GM21381 (cell line): ENCODE results near the gene FCAMR.

Source experiments
- ATAC-seq: cut with Tn5 transposase; IDR thresholded peaks from one replicate; pipeline ENCODE4 v1.9.1; 2021; ENCODE audit warnings: mild to moderate bottlenecking, moderate library complexity; ENCODE audit not compliant: unreplicated experiment

The FCAMR gene, protein sequence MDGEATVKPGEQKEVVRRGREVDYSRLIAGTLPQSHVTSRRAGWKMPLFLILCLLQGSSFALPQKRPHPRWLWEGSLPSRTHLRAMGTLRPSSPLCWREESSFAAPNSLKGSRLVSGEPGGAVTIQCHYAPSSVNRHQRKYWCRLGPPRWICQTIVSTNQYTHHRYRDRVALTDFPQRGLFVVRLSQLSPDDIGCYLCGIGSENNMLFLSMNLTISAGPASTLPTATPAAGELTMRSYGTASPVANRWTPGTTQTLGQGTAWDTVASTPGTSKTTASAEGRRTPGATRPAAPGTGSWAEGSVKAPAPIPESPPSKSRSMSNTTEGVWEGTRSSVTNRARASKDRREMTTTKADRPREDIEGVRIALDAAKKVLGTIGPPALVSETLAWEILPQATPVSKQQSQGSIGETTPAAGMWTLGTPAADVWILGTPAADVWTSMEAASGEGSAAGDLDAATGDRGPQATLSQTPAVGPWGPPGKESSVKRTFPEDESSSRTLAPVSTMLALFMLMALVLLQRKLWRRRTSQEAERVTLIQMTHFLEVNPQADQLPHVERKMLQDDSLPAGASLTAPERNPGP

DNA sequence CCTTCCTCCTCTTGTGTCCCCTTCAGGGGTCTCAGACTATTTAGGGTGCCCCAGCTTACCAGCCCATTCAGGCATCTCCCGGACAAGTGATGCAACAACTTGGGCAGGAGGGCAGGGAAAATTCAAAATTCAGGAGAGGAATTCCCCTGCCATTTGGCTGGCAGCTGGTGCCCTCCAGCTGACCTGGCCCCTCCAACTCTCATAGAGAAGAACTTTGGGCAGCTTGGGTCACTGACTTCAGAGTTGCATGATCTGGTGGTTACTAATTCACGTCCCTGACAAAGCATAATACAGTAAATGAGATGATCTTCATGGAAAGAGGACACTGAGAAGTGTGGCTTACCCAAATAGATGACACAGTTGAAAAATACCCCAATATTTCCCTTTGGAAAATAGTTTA is at the start of gene FCAMR:
Gene FCAMR (minus strand): TSS at position 15 of the 400 bp plus-strand sequence. CDS start 335 bp downstream, outside the sequence.
- ATAC-seq = no peak

DNA sequence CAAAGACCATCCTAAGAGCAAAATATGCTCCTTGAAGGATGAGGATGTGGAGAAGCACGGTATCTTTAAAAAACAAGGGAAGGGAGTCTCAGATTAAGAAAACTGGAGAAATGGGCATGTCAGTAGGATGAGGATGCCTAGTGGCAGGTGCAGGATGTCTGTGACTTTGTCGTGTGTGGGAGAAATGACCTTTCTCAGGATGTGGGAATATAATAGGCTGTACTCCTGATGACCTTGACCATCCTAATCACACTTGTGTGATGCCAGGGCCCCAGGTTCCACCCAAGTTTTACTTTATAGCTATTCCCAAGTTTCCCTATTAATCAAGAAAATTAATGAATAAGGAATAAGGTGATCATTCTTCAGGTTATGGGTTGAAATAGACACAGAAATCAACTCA is 49.4 kb upstream of the FCAMR start:
- ATAC-seq = no peak

DNA sequence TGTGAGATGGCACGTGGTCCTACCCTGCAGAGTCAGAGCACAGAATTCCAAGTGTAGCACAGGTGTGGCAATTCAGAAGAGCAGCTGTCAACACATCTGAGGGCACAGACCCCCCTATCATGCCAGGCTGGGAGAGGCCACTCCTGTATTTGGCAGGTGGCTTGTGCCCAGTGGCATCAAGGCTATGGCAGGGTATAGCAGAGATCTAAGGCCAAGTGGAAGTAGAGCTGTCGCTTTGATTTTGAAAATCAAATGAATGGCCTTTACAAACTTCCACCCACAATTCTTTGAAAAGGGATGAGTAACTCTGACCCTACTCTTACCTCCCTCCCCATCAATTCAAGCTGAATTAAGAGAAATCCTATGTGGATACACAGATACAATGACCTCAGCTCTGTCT is 48.9 kb upstream of the FCAMR start:
- no peak for ATAC-seq

DNA sequence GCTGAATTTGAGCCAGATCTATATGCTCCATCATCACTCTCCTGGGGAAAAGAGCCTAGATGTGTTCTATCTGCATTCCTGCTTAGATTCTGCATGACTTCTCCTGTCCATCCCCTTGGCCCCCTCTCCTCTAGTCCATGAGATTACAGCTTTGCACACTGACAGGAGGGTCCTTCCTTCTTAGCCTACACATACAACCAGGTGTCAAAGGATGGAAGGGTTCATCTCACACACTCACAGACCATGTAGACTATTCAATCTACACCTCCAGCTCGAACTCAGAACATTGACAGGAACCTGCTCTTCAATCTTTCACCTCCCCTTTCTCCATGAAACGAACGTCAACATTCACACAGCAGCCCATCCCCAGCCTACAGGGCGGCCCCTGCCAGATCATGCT is 48.4 kb upstream of the FCAMR start:
- no peak for ATAC-seq

DNA sequence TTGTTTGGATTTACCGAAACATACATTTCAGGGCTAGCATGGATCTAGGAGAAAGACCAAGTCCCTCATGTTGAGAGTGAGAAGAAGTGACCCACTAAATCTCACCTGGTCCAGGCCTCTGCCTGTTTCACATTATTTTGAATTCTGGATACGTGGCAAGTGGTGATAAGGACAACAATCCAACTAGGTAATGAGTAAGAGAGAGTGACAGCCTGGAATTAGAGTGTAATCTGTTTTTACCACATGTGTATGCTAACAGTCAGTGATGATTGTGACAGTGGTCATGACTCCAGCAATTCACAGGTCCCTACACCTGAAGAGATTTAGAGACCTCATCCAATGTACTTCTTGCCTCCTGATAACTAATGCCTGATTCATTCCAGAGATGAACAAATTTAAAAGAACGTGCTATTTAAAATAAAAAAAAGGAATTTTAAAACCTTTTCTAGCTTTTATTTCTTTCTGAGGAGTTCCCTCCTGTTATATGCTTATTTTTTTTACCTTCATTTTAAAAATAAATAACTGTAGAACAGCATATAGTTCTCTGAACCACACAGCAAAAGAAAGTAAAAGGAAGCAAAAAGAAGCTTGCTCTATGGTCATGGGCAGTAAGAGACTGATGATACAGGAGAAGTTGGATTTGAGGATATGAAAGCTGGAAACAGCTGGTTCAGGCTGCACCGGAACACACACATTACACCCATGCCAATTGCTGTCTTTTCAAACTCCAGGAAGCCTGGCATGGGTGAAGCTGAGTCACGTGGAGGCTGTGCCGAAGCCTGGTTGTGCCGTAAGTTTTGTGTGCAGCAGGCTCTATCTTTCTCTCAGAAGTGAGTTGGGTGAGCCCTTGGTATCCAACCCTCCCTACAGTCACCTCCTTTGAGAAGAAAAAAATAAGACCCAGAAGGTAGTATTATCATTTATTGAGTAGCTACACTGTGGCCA is 47.6 kb upstream of the FCAMR start:
- ATAC-seq = no peak

DNA sequence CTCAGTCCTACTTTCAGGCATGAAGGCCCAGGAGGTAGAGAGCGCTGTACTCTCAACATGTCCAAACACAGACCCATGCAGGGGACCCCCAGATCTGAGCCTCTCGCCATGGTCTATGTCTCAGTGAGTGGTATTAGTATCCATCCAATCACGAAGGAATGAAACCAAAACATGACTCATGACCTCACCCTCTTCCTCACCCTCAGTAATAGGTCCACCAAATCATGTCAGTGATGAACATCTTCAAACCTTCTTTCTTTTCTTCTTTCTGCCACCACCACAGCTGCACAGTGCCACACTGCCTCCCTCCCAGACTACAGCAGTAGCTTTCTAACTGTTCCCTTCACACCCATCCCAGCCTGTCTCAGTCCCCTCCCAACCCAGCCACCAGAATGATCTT is 45.5 kb upstream of the FCAMR start:
- ATAC-seq = no peak

DNA sequence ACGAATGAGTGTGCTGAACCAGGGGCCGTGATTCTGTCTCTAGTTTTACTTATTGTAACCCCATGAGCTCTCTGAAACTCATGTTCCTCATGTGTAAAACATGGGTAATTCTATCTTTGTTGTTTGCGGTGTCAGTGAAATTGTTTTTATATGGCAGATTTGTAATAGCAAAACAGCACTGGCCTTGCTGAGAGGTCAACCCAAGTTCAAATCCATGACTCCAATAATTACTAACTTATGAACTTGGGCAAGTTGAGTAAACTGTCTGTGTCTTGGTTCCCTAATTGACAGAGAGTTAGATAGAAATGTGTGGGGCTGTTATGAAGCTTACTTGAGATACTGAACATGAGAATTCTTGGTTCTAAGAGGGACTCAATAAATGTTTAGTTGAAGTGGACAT is 44.5 kb upstream of the FCAMR start:
- ATAC-seq = no peak

DNA sequence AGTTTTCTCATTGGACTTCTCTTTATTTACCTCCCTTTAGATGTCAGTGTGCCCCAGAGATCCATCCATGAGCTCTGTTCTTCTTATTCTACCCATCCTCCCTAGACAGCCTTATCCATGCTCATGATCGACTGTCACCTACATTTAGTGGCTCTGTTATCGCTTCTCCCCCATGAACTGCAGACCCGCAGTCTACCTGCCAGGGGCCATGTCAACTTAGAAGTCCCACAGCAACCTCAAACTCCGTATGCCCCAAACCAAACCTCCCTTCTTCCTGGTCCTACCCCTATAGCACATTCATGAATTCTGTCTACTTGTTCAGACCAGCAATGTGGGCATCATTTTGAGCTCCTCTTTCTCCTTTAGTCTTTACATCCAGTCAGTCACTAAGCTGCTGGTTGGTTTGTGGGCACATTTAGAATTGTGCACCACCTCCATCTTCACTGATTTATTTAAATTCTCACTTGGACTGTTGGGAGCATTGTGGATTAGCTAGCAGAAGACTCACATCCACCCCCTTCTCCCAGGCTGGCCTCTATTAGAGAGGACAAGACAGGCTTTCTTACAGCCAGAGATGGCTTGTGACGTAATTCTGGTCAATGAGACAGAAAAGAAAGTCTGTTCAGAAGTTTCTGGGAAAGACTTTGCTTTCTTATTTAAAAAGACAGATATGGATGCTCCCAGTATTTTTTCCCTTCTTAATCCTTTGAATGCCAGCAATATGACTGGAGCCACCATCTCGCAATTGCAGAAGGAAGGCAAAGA is 43.2 kb upstream of the FCAMR start:
- ATAC-seq = no peak

DNA sequence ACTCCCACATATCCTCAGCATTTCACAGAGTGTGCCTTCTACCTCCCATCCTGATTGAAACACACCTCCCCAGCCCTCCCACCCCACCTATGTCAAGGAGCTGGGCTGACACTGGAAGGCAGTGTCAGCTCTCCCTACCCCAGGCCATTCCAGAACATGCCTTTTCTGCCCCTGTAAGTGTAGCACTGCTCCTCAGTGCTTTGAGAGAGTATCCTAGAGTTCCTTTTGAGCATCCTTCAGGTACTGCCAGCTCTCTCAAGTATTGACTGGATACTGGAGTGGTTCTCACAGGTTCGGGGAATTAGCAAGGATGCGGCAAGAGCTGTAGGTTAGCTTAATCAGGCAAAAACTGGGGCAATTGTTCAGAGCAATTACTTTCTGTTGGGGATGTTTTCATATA is 40.5 kb upstream of the FCAMR start:
- no peak for ATAC-seq

DNA sequence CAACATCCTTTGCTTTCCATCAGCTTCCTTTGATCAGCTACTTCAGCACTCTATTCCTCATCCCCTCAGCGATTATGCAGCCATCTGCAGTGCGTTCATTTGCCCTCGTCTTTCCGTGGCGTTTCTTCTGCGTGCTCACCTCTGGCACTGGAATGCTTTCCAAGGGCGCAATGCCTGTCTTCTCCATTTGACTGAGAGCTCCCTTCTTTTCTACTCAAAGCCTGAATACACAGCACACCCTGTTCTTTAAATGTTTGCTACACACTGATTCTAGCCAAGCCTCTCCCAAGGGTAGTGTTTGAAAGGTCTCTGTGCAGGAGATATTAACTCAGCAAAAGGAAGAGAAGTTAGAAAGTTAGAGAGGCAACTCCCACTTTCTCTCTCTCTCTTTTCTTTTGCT is 39.7 kb upstream of the FCAMR start:
- ATAC-seq = no peak

DNA sequence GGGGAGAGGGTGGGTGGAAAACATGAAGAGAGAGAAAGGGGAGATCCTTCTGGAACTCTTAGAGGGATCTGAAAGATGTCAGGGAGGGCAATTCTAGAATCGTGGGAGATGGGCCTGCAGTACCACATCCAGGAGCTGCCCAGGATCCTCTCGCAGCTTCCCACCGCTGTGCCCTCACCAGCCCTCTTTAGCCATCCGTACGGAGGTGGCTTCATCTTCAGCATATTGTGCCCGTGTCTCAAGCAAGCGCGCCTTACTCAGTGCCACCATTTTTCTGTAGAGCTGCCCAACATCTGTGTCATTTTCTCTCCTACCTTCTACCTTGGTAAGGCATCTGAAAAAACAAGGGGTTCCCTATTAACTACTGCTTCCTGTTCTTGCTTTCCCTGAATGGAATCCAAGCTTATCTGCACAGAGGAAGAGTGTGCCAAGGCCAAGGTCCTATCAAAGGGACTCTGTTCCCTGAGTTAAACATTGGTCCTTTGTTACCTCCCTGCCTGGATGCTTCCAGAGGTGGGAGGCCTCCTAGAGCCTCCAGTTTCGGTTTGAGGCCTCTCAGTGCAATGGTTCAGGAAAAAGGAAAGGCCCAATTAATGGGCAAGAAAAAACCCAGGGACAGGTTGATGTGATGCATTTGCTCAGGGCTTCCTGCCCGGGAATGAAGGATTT is 39.1 kb upstream of the FCAMR start:
- ATAC-seq = no peak

DNA sequence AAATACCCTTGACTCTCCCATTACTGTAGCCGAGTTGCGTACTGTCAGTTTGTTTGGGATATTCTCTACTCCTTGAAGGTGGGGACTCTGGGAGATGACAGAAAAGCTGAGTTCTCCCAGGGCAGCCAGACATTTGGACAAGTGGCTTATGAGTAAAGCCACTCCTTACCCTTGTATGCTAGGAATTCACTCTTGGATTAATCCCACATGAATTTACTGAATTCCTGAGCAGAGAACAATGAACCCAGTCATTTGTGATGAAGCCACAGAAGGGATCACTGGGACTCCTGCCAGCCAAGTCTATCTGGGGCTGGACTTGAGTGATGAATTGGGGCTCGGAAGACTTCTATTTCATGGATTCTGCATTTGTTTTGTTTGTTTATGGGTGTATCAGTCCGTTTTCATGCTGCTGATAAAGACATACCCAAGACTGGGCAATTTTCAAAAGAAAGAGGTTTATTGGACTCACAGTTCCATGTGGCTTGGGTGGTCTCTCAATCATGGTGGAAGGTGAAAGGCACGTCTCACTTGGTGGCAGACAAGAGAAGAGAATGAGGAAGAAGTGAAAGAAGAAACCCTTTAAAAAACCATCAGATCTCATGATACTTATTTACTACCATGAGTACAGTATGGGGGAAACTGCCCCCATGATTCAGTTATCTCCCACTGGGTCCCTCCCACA is 37.2 kb upstream of the FCAMR start:
- ATAC-seq = no peak

DNA sequence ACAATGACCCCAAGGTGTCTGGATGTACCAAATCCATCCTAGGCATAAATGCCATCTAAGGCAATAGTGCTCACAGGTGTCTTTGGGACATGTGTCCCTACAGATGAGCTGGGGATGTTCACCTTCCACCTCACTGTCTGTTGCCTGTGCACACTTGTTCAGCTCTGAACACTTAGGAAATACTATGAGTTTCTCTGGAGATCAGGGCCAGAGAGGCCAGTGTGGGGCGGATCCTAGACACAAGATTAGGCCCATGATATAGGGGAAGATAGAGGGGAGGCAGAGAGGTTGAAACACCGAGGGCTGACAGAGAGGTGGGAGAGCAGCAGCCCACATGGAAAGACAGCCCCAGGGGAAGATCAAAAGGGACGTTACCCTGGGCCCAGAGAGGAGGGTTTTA is 36.7 kb upstream of the FCAMR start:
- ATAC-seq = no peak

DNA sequence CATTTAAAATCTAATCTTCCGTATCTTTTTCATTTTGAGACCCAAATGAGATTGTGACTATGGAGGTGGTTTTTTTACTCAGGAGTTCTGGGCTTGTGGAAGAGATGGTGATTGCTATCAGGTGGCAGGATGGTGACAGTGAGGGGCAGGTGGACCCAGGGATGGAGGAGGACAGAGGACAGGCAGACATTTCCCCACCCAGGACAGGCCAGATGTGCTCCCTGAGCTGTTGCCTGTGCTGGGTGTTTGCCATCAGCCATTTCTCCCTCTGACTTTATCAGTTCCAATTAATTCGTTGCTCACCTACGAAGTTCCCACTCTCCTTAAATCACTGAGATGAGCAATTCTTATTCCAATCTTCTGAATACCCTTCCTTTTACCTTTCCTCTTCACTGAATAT is 35.8 kb upstream of the FCAMR start:
- no peak for ATAC-seq

DNA sequence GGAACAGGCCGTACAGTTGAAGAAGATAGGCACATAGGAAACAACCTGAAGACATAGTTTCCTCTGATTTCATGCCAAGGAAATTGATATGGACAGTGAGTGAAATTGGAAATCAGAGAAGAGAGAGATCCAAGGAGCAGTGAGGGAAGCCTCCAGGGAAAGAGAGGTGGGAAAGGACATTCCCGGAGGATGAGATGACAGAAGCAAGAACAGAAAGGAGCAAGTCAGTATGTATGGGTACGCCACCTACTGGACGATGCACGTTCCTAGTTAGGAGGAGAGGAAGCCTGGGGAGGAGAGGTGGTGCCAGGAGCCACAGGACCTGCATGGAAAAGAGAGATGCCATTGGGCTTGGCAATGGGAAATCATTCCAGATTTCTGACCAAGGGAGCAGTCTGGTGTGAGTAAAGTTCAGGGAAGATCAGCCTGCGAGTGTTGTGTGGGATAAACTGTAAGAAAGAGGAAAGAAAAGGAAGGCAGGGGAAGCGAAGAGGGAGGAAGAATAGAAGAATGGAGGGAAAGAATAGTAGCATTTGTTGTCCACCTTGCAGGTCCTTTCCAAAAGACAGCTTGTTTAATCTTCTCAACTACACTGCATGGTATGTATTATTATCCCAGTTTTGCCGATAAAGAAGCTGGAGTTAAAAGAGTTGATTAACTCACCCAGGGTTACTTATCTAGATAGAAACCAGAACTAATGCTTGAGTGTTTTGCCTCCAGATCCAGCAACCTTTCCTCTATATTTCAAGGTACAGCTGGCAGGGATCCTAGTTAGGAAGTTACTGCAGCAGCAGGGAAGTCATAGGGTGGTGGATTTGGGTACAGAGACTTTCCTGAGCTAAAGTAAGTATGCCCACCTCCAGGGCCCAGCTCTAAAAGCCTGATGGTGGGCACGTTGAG is 34.9 kb upstream of the FCAMR start:
- ATAC-seq = no peak

DNA sequence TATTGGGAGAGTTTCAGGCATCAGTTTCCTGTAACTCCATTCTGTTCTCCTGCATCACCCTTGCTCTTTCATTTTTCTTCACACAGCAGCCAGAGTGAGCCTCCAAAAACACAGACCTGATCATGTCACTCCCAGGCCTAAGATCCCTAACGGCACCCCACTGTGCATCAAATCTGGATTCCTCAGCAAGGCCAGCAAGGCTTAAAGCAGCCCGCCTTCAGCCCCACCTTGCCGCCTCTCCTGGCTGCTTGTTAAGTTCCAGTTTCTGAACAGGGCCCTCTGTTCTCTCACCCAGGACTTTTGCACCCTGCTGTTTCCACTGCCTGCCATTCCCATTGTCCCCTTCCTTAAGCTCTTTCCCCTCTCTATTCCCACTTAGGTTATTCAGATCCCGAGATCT is 33.0 kb upstream of the FCAMR start:
- ATAC-seq = no peak

DNA sequence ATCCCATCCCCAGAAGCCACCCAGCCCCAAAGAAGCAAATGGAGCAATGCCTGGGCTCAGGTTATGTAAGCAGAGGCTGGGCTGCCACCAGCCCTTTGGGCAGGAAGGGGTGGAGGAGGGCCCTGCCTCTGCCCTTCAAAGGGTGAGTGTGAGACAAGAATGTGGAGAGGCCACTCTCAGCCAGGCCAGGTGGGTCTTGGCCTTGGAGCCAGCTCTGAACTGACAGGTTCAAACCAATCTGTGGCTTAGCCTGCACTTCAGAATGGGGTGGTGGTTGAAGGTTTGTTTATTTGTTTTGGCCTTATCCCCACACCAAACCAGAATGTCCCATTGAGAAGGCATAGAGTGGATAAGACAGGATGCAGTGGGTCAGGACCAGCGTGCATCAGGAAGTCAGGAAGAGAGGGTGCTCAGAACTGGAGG is 32.5 kb upstream of the FCAMR start:
- ATAC-seq = no peak

DNA sequence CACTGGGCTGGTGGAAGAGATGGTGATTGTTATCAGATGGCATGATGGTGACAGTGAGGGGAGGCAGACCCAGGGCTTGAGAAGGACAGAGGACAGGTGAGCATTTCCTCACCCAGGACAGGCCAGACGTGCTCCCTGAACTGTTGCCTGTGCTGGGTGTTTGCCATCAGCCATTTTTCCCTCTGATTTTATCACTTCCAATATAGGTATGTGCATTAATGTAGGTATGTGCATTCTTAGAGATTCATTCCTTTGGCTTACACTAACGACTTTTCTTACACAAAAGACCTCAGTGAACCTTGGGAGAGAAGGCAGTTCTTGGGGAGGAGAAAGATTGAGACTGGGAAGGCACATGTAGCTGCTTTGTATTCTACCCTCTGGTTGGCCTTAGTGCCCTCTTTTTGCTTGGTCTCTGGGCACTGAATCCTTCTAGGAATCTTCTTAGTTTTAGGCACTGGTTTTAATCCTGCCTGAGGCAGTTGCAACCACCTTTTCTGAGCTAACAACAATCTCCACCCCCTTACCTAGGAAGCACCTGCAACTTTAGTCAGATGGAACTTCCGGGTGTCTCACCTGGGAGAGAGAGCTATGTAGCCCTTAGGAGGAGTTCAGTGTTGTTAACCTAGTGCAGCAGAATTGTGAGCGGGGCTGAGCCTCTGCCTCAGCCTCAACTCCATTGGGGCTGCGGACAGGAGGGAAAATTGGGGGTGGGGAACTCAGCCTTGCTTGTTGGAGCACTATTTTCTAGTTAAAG is 31.4 kb upstream of the FCAMR start:
- ATAC-seq = no peak
